DMS114 treated with DMSO at 0.1 percent for 48 hours (cell line): Measurements from ENCODE around the gene INTS6.

ENCODE experiments used
- DNase-seq: peaks from one replicate; lab custom pipeline; 2025; ENCODE audit not compliant: unreplicated experiment; lab: John Stamatoyannopoulos, UW

The INTS6 gene

GRCh38 chr13:51322826-51323225 is 130.0 kb downstream of the INTS6 start:
- DNase-seq = no peak

- no peak for DNase-seq
Measured at GRCh38 chr13:51321836-51322235, 131.0 kb downstream of the INTS6 start.

GRCh38 chr13:51318876-51319275 is 134.0 kb downstream of the INTS6 start:
- DNase-seq = no peak

DNA sequence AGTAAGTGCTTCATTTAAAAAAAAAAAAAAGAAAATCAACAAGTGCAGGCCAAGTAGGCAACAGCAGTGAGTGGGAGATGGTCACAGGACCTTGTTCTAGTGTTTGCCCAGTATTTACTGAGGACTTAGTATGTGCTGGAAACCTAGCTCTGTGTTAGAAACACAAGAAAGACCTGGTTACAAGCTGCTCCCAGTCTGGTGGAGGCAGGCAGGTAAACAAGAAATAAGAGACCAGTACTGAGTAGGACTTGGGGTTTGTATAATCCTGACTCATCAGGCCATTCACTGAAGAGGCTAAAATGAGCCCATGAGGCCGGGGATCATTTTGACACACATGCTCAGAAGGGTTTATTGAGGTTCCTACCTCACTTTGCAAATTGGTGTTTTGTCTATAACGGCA is 134.8 kb downstream of the INTS6 start:
- no peak for DNase-seq

GRCh38 chr13:51317262-51317661 is 135.6 kb downstream of the INTS6 start:
- no peak for DNase-seq

GRCh38 chr13:51313619-51314018 is 139.2 kb downstream of the INTS6 start:
- DNase-seq = no peak

DNA sequence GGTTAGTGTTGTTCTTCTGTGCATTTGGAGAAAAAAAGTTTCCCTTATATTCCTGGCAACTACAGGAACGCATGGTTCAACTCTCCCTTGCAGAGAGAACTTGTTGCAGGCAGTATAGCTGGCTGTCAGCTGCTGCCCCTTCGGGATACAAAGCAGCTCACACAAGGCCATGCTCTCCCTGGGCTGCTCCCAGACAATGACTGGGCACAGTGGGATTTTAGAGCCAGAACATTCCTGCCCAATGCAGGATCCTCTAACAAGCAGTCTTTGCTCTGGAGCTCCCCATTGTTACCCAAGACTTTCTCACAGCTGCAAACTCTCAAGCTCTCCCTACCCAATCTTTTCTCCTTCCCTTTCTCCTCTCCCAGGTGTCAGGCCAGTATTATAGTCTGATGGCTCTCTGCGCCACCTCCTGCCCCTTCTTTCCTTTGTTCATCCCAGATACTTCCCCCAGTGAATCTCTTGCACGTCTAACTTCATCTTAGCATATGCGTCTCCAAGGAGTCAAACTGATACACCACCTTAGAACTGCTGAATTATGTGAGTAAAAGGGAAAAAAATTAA is 140.8 kb downstream of the INTS6 start:
- DNase-seq = no peak
